GM23338 (cell line): ENCODE results near the gene TMC1. TPM values are rescaled to one million over a fixed set of nuclear protein-coding genes. Genes with fewer than 3 reads are reported as not detected.

Experiments
- ATAC-seq: fragments of 200-7000 bp; cut with Tn5 transposase; 3 replicates; pipeline ENCODE4 v1.9.1; 2020
- DNase-seq: peaks from one replicate; pipeline ENCODE4 v3.0.0-alpha.2; 2015; ENCODE audit warnings: low spot score
- H2AFZ ChIP-seq: fragments of 200-600 bp; sonication (generic); 2 replicates; pipeline ENCODE4 v1.8.0; 2016; ENCODE audit warnings: antibody characterized with exemption, mild to moderate bottlenecking, moderate library complexity
- H3F3A ChIP-seq: fragments of 200-600 bp; sonication (generic); replicated peaks from 2 replicates; pipeline ENCODE4 v1.8.0; 2017; ENCODE audit warnings: antibody characterized with exemption, mixed run types, low read depth
- H3K27ac ChIP-seq: fragments of 200-600 bp; sonication (generic); 2 replicates; pipeline ENCODE4 v1.6.1; 2016; ENCODE audit warnings: low read depth
- H3K27me3 ChIP-seq: fragments of 200-600 bp; sonication (generic); 2 replicates; pipeline ENCODE4 v1.8.0; 2016; ENCODE audit warnings: mild to moderate bottlenecking, mixed run types, moderate library complexity; ENCODE audit not compliant: insufficient read depth
- H3K36me3 ChIP-seq: fragments of 200-600 bp; sonication (generic); 2 replicates; pipeline ENCODE4 v1.8.0; 2016; ENCODE audit warnings: mild to moderate bottlenecking; ENCODE audit not compliant: insufficient read depth
- H3K4me1 ChIP-seq: fragments of 200-600 bp; sonication (generic); 2 replicates; pipeline ENCODE4 v1.8.0; 2016; ENCODE audit warnings: mild to moderate bottlenecking, moderate library complexity; ENCODE audit not compliant: insufficient read depth
- H3K4me2 ChIP-seq: fragments of 200-600 bp; sonication (generic); 2 replicates; pipeline ENCODE4 v1.7.1; 2017; ENCODE audit warnings: mixed run types
- H3K4me3 ChIP-seq: fragments of 200-600 bp; sonication (generic); 2 replicates; pipeline ENCODE4 v1.6.1; 2016; ENCODE audit warnings: mixed run types
- H3K79me2 ChIP-seq: fragments of 200-600 bp; sonication (generic); replicated peaks from 2 replicates; pipeline ENCODE4 v1.8.0; 2017; ENCODE audit warnings: mild to moderate bottlenecking; ENCODE audit not compliant: insufficient read depth
- H3K9me2 ChIP-seq: fragments of 200-600 bp; sonication (generic); 2 replicates; pipeline ENCODE4 v1.8.0; 2017; ENCODE audit not compliant: insufficient read depth
- H4K20me1 ChIP-seq: fragments of 200-600 bp; sonication (generic); replicated peaks from 2 replicates; pipeline ENCODE4 v1.8.0; 2017; ENCODE audit warnings: mild to moderate bottlenecking; ENCODE audit not compliant: insufficient read depth
- H3K27ac Mint-ChIP-seq: 2 replicates; pipeline ENCODE4 v1.8.0; 2020; ENCODE audit warnings: inconsistent platforms, mild to moderate bottlenecking, moderate library complexity, mixed read lengths
- H3K27me3 Mint-ChIP-seq: 3 replicates; pipeline ENCODE4 v1.8.0; 2022; ENCODE audit warnings: low read depth, mild to moderate bottlenecking, moderate library complexity, mixed read lengths, inconsistent platforms; ENCODE audit not compliant: insufficient read depth, poor library complexity
- H3K36me3 Mint-ChIP-seq: 3 replicates; pipeline ENCODE4 v1.8.0; 2021; ENCODE audit warnings: low read depth, mild to moderate bottlenecking, inconsistent platforms, moderate library complexity, mixed read lengths
- H3K4me1 Mint-ChIP-seq: 3 replicates; pipeline ENCODE4 v1.8.0; 2020; ENCODE audit warnings: mild to moderate bottlenecking, inconsistent platforms, mixed read lengths
- H3K4me3 Mint-ChIP-seq: 3 replicates; pipeline ENCODE4 v1.8.0; 2021; ENCODE audit warnings: moderate library complexity, mild to moderate bottlenecking, inconsistent platforms, mixed read lengths
- H3K9me3 Mint-ChIP-seq: 3 replicates; pipeline ENCODE4 v1.8.0; 2020; ENCODE audit warnings: moderate library complexity, mild to moderate bottlenecking, inconsistent platforms, mixed read lengths
- CREB1 ChIP-seq: fragments of 250-450 bp; sonication (Bioruptor Pico); IDR thresholded peaks from 2 replicates; pipeline ENCODE4 v1.5.0; 2020; ENCODE audit warnings: low read depth, mild to moderate bottlenecking, moderate library complexity
- EZH2 ChIP-seq: fragments of 200-600 bp; sonication (generic); IDR thresholded peaks from one replicate; pipeline ENCODE4 v1.8.0; 2017; ENCODE audit warnings: antibody characterized with exemption, mild to moderate bottlenecking, low read depth; ENCODE audit not compliant: unreplicated experiment
- EZH2phosphoT487 ChIP-seq: fragments of 200-600 bp; sonication (generic); IDR thresholded peaks from one replicate; pipeline ENCODE4 v1.8.1; 2018; ENCODE audit warnings: antibody characterized with exemption; ENCODE audit not compliant: unreplicated experiment
- JUNB ChIP-seq: IDR thresholded peaks from one replicate; pipeline ENCODE4 v1.6.1; 2016; ENCODE audit warnings: antibody characterized with exemption; ENCODE audit not compliant: unreplicated experiment
- NANOG ChIP-seq: IDR thresholded peaks from 2 replicates; pipeline ENCODE4 v1.6.1; 2016; ENCODE audit warnings: antibody characterized with exemption, borderline replicate concordance
- POLR2AphosphoS5 ChIP-seq: IDR thresholded peaks from 2 replicates; pipeline ENCODE4 v1.6.1; 2016; ENCODE audit warnings: antibody characterized with exemption, low read depth
- ZNF114 ChIP-seq: fragments of 250-450 bp; sonication (Bioruptor Pico); IDR thresholded peaks from 2 replicates; pipeline ENCODE4 v1.5.0; 2020; ENCODE audit warnings: mild to moderate bottlenecking, moderate library complexity
- polyA plus RNA-seq: library from polyadenylated mRNA; unstranded; fragments of >200 nt; fragmentation: Nextera tagmentation; extraction: Ambion mirVana; gene quantifications from 2 replicates; pipeline ENCODE4 v1.2.1, GENCODE V29; 2016
- total RNA-seq: library from RNA; depleted of rRNA; stranded (reverse); fragments of >200 nt; shearing (Covaris generic); gene quantifications from 2 replicates; pipeline ENCODE4 v1.2.3, GENCODE V29; 2014
- TF ChIP-seq, protein P1 (sequence below), 2 experiments: fragments of 200-600 bp in 1 of 2; sonication (generic) in 1 of 2; conservative IDR thresholded peaks; 2 replicates each; pipeline versions ENCODE4 v1.5.1 to v1.6.1; 2016 to 2017; ENCODE audit warnings: antibody characterized with exemption in 2 of 2, low read depth in 2 of 2, mild to moderate bottlenecking in 2 of 2, moderate library complexity in 1 of 2
- TF ChIP-seq, protein P2 (sequence below): IDR thresholded peaks from 2 replicates; pipeline ENCODE4 v1.6.1; 2016; ENCODE audit warnings: antibody characterized with exemption
- TF ChIP-seq, protein P3 (sequence below): fragments of 250-450 bp; sonication (Bioruptor Pico); IDR thresholded peaks from 2 replicates; pipeline ENCODE4 v1.5.0; 2020; ENCODE audit warnings: mild to moderate bottlenecking, moderate library complexity

Gene TMC1
- total and polyA plus RNA-seq, 2 experiments from 2014 or later = 0.61 to 1.2 TPM

- TF ChIP-seq, protein P1, sequence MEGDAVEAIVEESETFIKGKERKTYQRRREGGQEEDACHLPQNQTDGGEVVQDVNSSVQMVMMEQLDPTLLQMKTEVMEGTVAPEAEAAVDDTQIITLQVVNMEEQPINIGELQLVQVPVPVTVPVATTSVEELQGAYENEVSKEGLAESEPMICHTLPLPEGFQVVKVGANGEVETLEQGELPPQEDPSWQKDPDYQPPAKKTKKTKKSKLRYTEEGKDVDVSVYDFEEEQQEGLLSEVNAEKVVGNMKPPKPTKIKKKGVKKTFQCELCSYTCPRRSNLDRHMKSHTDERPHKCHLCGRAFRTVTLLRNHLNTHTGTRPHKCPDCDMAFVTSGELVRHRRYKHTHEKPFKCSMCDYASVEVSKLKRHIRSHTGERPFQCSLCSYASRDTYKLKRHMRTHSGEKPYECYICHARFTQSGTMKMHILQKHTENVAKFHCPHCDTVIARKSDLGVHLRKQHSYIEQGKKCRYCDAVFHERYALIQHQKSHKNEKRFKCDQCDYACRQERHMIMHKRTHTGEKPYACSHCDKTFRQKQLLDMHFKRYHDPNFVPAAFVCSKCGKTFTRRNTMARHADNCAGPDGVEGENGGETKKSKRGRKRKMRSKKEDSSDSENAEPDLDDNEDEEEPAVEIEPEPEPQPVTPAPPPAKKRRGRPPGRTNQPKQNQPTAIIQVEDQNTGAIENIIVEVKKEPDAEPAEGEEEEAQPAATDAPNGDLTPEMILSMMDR (conservative IDR thresholded peaks at IDR 0.05; ENCODE audit: low read depth in 2 of 2) = no peak
- TF ChIP-seq NANOG (no peak), JUNB (no peak), CREB1 (no peak), ZNF114 (CRISPR knock-in tag) (no peak), EZH2 (no peak), EZH2phosphoT487 (no peak), POLR2AphosphoS5 (no peak)
- TF ChIP-seq, protein P2, sequence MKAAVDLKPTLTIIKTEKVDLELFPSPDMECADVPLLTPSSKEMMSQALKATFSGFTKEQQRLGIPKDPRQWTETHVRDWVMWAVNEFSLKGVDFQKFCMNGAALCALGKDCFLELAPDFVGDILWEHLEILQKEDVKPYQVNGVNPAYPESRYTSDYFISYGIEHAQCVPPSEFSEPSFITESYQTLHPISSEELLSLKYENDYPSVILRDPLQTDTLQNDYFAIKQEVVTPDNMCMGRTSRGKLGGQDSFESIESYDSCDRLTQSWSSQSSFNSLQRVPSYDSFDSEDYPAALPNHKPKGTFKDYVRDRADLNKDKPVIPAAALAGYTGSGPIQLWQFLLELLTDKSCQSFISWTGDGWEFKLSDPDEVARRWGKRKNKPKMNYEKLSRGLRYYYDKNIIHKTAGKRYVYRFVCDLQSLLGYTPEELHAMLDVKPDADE = no peak
These were observed 57.8 kb downstream of the TMC1 start (continued) for GRCh38 chr9:72579190-72579589.

DNA sequence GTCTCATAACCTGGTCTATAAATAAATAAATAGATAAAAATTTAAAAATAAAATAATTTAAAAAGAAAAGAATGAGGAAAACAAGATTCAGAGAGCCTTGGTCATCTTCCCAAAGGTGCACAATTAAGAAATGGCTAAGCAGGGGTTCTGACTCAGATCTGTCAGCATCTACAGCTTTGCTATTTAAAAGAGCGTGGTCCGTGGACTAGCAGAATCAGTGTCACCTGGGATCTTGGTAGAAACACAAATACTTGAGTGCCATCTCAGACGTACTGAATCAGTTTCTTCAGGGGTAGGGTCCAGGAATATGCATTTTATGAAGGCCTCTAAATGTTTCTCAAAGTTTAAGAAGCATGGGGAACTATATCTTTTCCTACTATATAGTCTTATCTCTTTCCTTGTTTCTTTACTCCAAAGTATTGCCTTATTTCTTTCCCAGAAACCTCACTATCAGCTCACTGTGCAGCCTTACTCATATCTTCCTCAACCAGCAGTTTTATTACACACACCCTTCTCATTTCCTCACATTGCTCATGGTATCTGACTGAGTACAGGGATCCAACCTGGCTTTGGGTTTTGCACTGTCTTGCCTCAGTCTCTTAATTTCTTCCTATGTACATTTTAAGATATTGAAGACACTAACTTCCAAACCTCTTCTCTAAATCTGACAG is 58.6 kb downstream of the TMC1 start:
- H2AFZ ChIP-seq = peak overlapping the region; percentile 9; the same call in 1 of the 2 replicates
- H3K27me3 ChIP-seq = no peaks in the 10 kb centered on the region
- H3K36me3 Mint-ChIP-seq = no peaks in the 10 kb centered on the region
- DNase-seq (no peak), ATAC-seq (no peak)
- no peaks in the 10 kb centered on the region; the same call in 1 of the 2 replicates for H3K4me1 ChIP-seq
- H3K79me2 ChIP-seq = no peaks in the 10 kb centered on the region
- no peak overlapping the region for H3K4me2 ChIP-seq
- H3K4me3 Mint-ChIP-seq = no peak overlapping the region
- no peak overlapping the region for H3K27ac Mint-ChIP-seq
- no peak overlapping the region for H3K27ac ChIP-seq
- no peaks in the 10 kb centered on the region for H3K36me3 ChIP-seq
- no peaks in the 10 kb centered on the region for H3F3A ChIP-seq
- no peaks in the 10 kb centered on the region for H3K9me3 Mint-ChIP-seq
- no peak overlapping the region for H3K4me3 ChIP-seq
- no peaks in the 10 kb centered on the region; the same call in 2 of the 3 replicates for H3K4me1 Mint-ChIP-seq
- peaks cover 1% of the 10 kb centered on the region for H3K27me3 Mint-ChIP-seq
- no peaks in the 10 kb centered on the region; the same call in 1 of the 2 replicates for H3K9me2 ChIP-seq
- H4K20me1 ChIP-seq = no peaks in the 10 kb centered on the region
- TF ChIP-seq, protein P1 (conservative IDR thresholded peaks at IDR 0.05; ENCODE audit: low read depth in 2 of 2) = no peak
- TF ChIP-seq ZNF114 (CRISPR knock-in tag) (no peak), POLR2AphosphoS5 (no peak), EZH2phosphoT487 (no peak), CREB1 (no peak)
- TF ChIP-seq, protein P2 = no peak
- TF ChIP-seq, protein P3, sequence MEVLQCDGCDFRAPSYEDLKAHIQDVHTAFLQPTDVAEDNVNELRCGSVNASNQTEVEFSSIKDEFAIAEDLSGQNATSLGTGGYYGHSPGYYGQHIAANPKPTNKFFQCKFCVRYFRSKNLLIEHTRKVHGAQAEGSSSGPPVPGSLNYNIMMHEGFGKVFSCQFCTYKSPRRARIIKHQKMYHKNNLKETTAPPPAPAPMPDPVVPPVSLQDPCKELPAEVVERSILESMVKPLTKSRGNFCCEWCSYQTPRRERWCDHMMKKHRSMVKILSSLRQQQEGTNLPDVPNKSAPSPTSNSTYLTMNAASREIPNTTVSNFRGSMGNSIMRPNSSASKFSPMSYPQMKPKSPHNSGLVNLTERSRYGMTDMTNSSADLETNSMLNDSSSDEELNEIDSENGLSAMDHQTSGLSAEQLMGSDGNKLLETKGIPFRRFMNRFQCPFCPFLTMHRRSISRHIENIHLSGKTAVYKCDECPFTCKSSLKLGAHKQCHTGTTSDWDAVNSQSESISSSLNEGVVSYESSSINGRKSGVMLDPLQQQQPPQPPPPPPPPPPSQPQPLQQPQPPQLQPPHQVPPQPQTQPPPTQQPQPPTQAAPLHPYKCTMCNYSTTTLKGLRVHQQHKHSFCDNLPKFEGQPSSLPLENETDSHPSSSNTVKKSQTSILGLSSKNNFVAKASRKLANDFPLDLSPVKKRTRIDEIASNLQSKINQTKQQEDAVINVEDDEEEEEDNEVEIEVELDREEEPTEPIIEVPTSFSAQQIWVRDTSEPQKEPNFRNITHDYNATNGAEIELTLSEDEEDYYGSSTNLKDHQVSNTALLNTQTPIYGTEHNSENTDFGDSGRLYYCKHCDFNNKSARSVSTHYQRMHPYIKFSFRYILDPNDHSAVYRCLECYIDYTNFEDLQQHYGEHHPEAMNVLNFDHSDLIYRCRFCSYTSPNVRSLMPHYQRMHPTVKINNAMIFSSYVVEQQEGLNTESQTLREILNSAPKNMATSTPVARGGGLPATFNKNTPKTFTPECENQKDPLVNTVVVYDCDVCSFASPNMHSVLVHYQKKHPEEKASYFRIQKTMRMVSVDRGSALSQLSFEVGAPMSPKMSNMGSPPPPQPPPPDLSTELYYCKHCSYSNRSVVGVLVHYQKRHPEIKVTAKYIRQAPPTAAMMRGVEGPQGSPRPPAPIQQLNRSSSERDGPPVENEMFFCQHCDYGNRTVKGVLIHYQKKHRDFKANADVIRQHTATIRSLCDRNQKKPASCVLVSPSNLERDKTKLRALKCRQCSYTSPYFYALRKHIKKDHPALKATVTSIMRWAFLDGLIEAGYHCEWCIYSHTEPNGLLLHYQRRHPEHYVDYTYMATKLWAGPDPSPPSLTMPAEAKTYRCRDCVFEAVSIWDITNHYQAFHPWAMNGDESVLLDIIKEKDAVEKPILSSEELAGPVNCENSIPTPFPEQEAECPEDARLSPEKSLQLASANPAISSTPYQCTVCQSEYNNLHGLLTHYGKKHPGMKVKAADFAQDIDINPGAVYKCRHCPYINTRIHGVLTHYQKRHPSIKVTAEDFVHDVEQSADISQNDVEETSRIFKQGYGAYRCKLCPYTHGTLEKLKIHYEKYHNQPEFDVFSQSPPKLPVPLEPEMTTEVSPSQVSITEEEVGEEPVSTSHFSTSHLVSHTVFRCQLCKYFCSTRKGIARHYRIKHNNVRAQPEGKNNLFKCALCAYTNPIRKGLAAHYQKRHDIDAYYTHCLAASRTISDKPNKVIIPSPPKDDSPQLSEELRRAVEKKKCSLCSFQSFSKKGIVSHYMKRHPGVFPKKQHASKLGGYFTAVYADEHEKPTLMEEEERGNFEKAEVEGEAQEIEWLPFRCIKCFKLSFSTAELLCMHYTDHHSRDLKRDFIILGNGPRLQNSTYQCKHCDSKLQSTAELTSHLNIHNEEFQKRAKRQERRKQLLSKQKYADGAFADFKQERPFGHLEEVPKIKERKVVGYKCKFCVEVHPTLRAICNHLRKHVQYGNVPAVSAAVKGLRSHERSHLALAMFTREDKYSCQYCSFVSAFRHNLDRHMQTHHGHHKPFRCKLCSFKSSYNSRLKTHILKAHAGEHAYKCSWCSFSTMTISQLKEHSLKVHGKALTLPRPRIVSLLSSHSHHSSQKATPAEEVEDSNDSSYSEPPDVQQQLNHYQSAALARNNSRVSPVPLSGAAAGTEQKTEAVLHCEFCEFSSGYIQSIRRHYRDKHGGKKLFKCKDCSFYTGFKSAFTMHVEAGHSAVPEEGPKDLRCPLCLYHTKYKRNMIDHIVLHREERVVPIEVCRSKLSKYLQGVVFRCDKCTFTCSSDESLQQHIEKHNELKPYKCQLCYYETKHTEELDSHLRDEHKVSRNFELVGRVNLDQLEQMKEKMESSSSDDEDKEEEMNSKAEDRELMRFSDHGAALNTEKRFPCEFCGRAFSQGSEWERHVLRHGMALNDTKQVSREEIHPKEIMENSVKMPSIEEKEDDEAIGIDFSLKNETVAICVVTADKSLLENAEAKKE (CRISPR knock-in tag) = no peak
